GM18511 (cell line): Measurements from ENCODE around the gene NMRK1.

ENCODE experiments used
- ATAC-seq: cut with Tn5 transposase; IDR thresholded peaks from one replicate; pipeline ENCODE4 v1.9.1; 2021; ENCODE audit warnings: mild to moderate bottlenecking, moderate library complexity; ENCODE audit not compliant: unreplicated experiment

The NMRK1 gene

DNA sequence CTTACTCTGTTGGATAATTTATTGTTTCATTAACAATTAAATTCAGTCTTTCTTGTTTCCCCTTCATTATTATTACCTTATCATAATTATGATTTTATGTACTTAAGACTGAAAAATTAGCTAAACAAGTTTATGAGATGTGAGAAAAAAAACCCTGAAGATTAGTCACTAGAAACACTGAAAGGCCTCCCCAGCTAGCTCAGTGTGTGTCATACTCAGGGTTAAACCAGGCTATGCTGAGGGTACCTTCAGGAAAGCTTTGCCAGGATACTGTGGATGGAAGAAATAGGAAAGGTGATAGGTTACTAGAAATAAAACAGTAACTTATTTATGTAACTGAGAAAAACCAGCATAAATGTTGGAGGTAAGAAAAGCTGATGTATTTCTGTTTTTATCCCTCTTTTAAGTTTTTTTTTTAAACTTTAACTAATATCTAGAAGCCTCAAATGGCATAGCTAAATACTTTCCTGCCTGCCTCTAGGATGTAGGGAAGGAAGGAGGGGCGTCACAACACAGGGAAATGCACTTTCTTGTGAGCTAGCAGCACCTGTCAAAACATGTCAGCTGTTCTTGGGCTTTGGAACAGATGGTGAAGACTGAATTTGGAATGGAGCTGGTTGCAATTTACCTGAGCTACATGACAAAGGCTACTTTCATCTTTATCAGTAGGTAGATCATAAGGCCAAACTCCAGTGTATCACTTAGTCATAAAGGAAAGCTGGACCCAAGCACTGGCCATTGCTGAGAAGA, 24.2 kb downstream of the NMRK1 start:
- ATAC-seq, result no peak

GRCh38 chr9:75061169-75061568, 26.8 kb downstream of the NMRK1 start:
- ATAC-seq, result no peak

GRCh38 chr9:75054368-75055001, 33.5 kb downstream of the NMRK1 start:
- ATAC-seq, result no peak

GRCh38 chr9:75053869-75054268, 34.1 kb downstream of the NMRK1 start:
- peak; percentile 99 for ATAC-seq

DNA sequence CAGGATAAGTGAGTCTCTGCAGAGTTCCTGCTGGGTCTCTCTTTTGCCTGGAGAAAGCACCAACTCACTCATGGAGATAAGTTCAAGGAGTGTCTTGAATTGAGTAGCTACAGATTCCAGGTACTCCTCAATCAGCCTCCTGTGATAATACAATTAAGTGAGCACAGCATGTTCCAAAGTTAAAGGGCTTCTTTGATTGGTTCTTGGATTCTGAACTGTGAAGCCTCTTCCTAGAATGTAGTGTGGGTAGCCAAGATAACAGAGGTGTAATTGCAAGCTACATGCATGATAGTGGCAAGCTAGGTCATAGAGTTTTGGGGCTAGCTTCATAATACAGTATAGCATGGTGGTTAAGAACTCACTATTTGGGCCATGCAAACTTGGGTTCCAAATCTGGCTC, 36.7 kb downstream of the NMRK1 start:
- no peak for ATAC-seq

DNA sequence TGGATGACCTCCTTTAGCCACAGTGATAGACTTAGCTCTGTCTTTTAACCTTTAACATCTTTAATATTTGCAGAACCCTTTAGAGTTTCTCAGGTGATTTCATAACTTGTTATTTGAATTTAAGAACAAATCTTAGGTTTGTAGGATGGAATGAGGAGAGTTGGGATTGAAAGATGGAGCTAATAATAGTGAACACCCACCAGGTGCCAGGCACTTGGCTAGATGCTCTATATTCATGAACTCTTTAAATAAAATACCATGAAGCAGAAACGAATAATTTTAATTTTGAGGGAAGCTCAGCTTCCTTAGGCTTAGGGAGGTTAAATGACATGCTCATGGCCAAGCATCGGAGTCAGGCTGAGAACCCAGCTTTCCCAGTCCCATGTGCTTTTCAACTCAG, 40.4 kb downstream of the NMRK1 start:
- ATAC-seq, result no peak

GRCh38 chr9:75046725-75047345, 41.1 kb downstream of the NMRK1 start:
- no peak for ATAC-seq

GRCh38 chr9:75041041-75041440, 46.9 kb downstream of the NMRK1 start:
- ATAC-seq, result no peak

DNA sequence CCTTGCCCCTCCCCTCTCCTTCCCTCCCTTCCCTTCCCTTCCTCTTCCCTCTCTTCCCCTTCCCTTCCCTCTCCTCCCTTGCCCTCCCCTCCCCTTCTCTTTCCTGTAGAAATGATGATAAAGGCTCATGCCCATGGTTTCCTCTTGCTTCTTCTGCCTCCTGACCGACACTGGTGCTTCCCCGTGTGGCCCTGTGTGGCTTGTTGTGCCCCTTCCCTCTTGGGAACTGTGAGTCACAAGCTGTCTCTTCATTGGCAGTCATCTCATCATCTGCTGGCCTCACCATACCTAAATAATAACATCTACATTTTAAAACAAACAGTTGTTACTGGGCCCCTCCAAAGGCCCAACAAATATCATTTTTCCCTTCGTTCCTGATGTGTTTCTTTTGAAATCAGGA, 48.2 kb downstream of the NMRK1 start:
- ATAC-seq, result peak; percentile 81

DNA sequence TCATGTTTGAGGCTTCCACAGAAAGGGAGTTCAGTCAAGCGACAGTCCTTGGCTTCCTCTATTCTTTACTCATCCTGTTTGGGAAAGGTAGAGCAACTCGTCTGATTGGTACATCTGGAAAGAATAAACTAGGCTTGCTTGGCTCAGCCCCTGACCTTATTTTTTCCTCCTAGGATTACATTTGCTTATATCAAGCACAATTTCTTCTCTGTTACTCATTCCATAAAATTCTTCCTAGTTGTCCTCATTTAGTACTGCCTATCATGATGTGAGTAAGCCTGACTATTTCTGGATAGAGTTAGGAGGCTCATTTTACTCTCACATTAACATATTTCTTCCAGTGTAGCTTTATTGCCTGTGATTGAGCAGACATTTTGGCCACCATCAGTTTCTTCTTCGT, 48.9 kb downstream of the NMRK1 start:
- ATAC-seq, result no peak

- no peak for ATAC-seq
Observed at GRCh38 chr9:75036793-75037192, 51.2 kb downstream of the NMRK1 start.

DNA sequence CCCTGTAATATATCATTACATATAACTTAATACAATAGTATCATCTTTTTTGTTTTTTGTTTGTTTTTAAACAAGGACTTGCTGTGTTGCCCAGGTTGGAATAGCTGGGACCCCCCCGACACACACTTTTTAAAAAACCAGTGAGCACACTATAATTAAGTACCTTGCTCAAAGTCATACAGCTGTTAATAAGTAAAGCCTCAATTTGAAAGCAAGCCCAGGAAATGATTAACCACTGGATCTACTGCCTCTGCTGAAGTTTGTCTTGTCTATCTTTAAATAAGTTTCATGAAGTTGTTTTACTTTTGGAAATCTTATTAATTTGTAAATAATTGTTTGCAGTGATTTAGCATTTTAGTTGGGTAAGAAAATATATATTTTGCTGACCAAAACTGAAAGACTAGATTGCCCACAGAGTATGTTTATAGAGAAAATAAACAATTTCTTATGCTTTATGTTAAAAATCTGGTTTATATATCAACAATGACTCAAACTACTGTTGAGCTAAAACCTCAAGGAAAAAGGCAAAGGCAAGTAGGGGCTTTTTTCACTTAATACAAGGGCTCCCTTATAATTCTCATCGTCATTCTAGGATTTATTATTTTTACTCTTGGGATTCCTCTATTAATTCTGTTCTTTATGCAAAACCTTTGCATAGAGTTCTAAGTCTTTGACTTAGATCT, 54.0 kb downstream of the NMRK1 start:
- peak; percentile 96 for ATAC-seq

DNA sequence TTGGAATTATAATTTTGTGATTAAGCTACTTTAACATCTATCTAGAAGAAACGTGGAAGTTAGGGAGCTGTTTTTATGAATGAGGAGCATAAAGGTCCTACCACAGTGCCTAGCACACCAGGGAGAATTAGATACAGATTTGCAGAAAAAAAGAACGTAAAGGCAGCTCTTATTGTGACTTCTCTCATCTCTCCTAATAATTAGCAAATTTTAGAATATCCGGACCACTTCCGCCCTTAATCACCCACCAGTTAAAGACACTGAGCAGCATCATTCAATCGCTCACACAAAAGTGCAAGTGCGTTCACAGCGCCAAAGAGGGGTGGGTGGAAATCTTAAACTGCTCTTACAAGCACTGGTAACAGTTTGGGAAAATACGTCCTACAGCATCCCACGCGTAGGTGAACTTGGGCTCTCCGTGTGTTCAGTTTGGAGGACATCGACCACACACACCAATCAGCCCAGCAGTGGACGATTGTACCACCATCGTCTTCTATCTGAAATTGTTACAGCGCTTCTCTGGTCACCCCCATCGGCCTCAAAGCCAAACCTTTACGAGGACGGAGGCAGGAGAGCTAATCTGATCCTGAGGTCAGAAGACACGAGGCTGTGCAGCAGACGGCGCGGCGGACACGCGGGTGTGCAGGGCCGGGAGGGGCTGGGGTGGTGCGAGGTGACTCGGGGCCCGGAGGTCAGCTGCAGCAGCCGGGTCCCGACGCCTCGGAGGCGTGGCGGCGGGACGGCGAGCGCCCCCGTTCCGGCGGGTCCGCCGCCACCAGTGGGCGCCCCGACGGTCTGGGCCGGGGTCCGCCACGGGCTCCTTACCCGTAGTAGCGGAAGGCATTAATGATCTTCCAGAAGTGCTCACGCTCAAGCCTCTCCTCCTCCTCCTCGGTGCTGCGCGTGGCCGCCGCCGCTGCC, 60.5 kb downstream of the NMRK1 start:
- peak; percentile 53 for ATAC-seq

- no peak for ATAC-seq
Observed at GRCh38 chr9:75023846-75024245, 64.1 kb downstream of the NMRK1 start.

GRCh38 chr9:75019654-75020053, 68.3 kb downstream of the NMRK1 start:
- ATAC-seq, result no peak

- no peak for ATAC-seq
Observed at GRCh38 chr9:75019022-75019421, 68.9 kb downstream of the NMRK1 start.

- ATAC-seq, result no peak
Observed at GRCh38 chr9:75017378-75017777, 70.6 kb downstream of the NMRK1 start.

DNA sequence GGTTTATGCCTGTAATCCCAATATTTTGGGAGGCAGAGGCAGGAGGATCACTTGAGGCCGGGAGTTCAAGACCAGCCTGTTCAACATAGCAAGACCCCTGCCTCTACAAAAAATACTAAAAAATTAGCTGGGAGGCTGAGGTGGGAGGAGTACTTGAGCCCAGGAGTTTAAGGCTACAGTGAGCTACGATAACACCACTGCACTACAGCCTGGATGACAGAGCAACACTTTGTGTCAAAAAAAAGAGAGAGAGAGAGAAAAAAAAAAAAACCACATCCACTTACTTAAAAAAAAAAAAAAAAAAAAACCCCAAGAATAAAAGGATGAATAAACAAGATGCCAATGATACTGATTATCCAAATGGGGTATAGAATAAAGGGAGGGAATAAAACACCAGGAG, 74.2 kb downstream of the NMRK1 start:
- no peak for ATAC-seq
